Fibroblast of lung (primary cell): ENCODE results near the gene SLC38A10.

Experiments
- EZH2 ChIP-seq: IDR thresholded peaks from 2 replicates; pipeline ENCODE4 v1.5.1; 2012; ENCODE audit warnings: low read length, control low read depth, mild to moderate bottlenecking; ENCODE audit errors: missing control alignments
- TF ChIP-seq, protein P1 (sequence below), 2 donors: IDR thresholded peaks in 1 of 2; conservative IDR thresholded peaks in 1 of 2; 1 replicate in 1 of 2; 2 replicates in 1 of 2; pipeline ENCODE4 v1.5.1; 2011 to 2012; ENCODE audit warnings: low read length in 2 of 2, control low read depth in 1 of 2, inconsistent platforms in 1 of 2, low read depth in 1 of 2, mild to moderate bottlenecking in 1 of 2

DNA sequence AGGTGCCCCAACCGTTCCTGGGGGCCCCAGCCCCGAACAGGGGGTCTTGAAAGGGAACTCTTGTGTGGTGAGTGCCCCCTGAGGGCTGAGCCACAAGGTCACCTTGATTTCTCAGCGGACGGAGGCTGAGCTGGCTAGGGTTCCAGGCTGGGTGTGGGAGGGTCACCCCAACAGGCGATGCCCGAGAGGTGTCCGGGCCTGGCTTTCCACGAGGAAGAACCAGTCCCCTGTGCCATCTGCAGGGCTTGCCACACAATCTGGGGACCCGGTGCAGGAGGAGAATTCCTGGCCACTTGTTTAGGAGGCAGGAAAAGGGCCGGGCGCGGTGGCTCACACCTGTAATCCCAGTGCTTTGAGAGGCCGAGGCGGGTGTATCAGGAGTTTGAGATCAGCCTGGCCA lies 16.8 kb upstream of the SLC38A10 start:
- TF ChIP-seq, protein P1, sequence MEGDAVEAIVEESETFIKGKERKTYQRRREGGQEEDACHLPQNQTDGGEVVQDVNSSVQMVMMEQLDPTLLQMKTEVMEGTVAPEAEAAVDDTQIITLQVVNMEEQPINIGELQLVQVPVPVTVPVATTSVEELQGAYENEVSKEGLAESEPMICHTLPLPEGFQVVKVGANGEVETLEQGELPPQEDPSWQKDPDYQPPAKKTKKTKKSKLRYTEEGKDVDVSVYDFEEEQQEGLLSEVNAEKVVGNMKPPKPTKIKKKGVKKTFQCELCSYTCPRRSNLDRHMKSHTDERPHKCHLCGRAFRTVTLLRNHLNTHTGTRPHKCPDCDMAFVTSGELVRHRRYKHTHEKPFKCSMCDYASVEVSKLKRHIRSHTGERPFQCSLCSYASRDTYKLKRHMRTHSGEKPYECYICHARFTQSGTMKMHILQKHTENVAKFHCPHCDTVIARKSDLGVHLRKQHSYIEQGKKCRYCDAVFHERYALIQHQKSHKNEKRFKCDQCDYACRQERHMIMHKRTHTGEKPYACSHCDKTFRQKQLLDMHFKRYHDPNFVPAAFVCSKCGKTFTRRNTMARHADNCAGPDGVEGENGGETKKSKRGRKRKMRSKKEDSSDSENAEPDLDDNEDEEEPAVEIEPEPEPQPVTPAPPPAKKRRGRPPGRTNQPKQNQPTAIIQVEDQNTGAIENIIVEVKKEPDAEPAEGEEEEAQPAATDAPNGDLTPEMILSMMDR (conservative IDR thresholded peaks at IDR 0.05 in 1 of 2, IDR thresholded peaks at IDR 0.05 in 1 of 2; ENCODE audit: low read depth in 1 of 2, low read length in 2 of 2): no peak
- no peak for TF ChIP-seq EZH2
